Parathyroid adenoma (tissue), 2 donors: ENCODE data around the gene ARHGAP18.
A peak's percentile ranks its signal among the peaks of the same experiment; 100 is the strongest.

ENCODE experiments used
- H2AFZ ChIP-seq: fragments of 300-600 bp; sonication (generic); one replicate; pipeline ENCODE4 v1.7.0; 2017; ENCODE audit warnings: antibody characterized with exemption, mild to moderate bottlenecking
- H3K27ac ChIP-seq: fragments of 300-600 bp; sonication (generic); one replicate; pipeline ENCODE4 v1.7.0; 2017
- H3K27me3 ChIP-seq: fragments of 300-600 bp; sonication (generic); one replicate; pipeline ENCODE4 v1.7.0; 2017; ENCODE audit warnings: low read length; ENCODE audit not compliant: control insufficient read depth, insufficient read depth
- H3K36me3 ChIP-seq: fragments of 300-600 bp; sonication (generic); one replicate; pipeline ENCODE4 v1.7.0; 2017; ENCODE audit warnings: low read length; ENCODE audit not compliant: control insufficient read depth, insufficient read depth
- H3K4me1 ChIP-seq: fragments of 300-600 bp; sonication (generic); one replicate; pipeline ENCODE4 v1.7.0; 2017; ENCODE audit warnings: control low read depth
- H3K4me2 ChIP-seq: fragments of 300-600 bp; sonication (generic); one replicate; pipeline ENCODE4 v1.7.0; 2017; ENCODE audit warnings: low read length
- H3K4me3 ChIP-seq: fragments of 300-600 bp; sonication (generic); one replicate; pipeline ENCODE4 v1.7.0; 2017; ENCODE audit warnings: low read depth, low read length
- H3K79me2 ChIP-seq: fragments of 300-600 bp; sonication (generic); one replicate; pipeline ENCODE4 v1.7.0; 2017; ENCODE audit warnings: control low read depth
- H3K9ac ChIP-seq: fragments of 300-600 bp; sonication (generic); one replicate; pipeline ENCODE4 v1.7.0; 2017; ENCODE audit warnings: mild to moderate bottlenecking
- H3K9me3 ChIP-seq: fragments of 300-600 bp; sonication (generic); one replicate; pipeline ENCODE4 v1.7.0; 2017; ENCODE audit warnings: low read length; ENCODE audit not compliant: control insufficient read depth
- CTCF ChIP-seq: fragments of 300-600 bp; sonication (generic); IDR thresholded peaks from one replicate; pipeline ENCODE4 v1.7.0; 2017; ENCODE audit warnings: antibody characterized with exemption, mild to moderate bottlenecking
- donor health status: primary hyperparathyroidism.

Gene ARHGAP18

GRCh38 chr6:129646642-129647041 lies 63.3 kb downstream of the ARHGAP18 start:
- TF ChIP-seq CTCF: no peak
- Histone ChIP-seq H3K27me3 (no peaks in the 10 kb centered on the region), H3K9ac (no peak overlapping the region)

GRCh38 chr6:129645830-129646579 lies 64.0 kb downstream of the ARHGAP18 start:
- Histone ChIP-seq H3K4me1 (peaks cover 37% of the 10 kb centered on the region), H3K9me3 (no peaks in the 10 kb centered on the region), H2AFZ (peak overlapping the region; percentile 69), H3K27me3 (no peaks in the 10 kb centered on the region), H3K4me3 (no peak overlapping the region), H3K4me2 (no peak overlapping the region), H3K36me3 (no peaks in the 10 kb centered on the region), H3K79me2 (peaks cover 2% of the 10 kb centered on the region), H3K9ac (no peak overlapping the region), H3K27ac (peak overlapping the region; percentile 81)
- TF ChIP-seq CTCF: no peak

More at GRCh38 chr6:129646642-129647041, 63.3 kb downstream of the ARHGAP18 start:
- Histone ChIP-seq H3K9me3 (no peaks in the 10 kb centered on the region), H2AFZ (peak overlapping the region; percentile 56), H3K36me3 (no peaks in the 10 kb centered on the region), H3K4me3 (no peak overlapping the region), H3K79me2 (peaks cover 2% of the 10 kb centered on the region), H3K27ac (peak overlapping the region; percentile 81), H3K4me1 (peaks cover 37% of the 10 kb centered on the region), H3K4me2 (no peak overlapping the region)

- Histone ChIP-seq H3K9ac (no peak overlapping the region), H3K4me2 (peak overlapping the region; percentile 21), H2AFZ (peak overlapping the region; percentile 69), H3K4me3 (peak overlapping the region; percentile 0), H3K36me3 (no peaks in the 10 kb centered on the region), H3K27ac (peak overlapping the region; percentile 81), H3K4me1 (peaks cover 34% of the 10 kb centered on the region), H3K9me3 (no peaks in the 10 kb centered on the region), H3K79me2 (peaks cover 2% of the 10 kb centered on the region), H3K27me3 (no peaks in the 10 kb centered on the region)
- no peak for TF ChIP-seq CTCF
Measured at GRCh38 chr6:129645106-129645829, 64.7 kb downstream of the ARHGAP18 start.

GRCh38 chr6:129644567-129645015 lies 65.4 kb downstream of the ARHGAP18 start:
- H3K9me3 ChIP-seq: no peaks in the 10 kb centered on the region
- peaks cover 2% of the 10 kb centered on the region for H3K79me2 ChIP-seq
- H2AFZ ChIP-seq: peak overlapping the region; percentile 69
- no peak for TF ChIP-seq CTCF
- peak overlapping the region; percentile 0 for H3K4me3 ChIP-seq
- H3K4me1 ChIP-seq: peaks cover 34% of the 10 kb centered on the region
- no peak overlapping the region for H3K9ac ChIP-seq
- no peaks in the 10 kb centered on the region for H3K36me3 ChIP-seq
- peak overlapping the region; percentile 21 for H3K4me2 ChIP-seq
- H3K27me3 ChIP-seq: no peaks in the 10 kb centered on the region
- peak overlapping the region; percentile 81 for H3K27ac ChIP-seq
